ENCODE data around the gene COL4A6.

The COL4A6 gene

GRCh38 chrX:108298165-108298602 lies 140.0 kb downstream of the COL4A6 start:
- H3K9me3 ChIP-seq (ENCODE audit: control insufficient read depth in 5 of 5, low read length in 5 of 5) = no peaks in the 10 kb centered on the region
- no peak overlapping the region for H3K27ac ChIP-seq (ENCODE audit: low read depth, low read length)
- no peak overlapping the region for H3K4me3 ChIP-seq (ENCODE audit: low read depth in 1 of 5, low read length in 5 of 5)
- no peaks in the 10 kb centered on the region for H3K36me3 ChIP-seq (ENCODE audit: control insufficient read depth in 5 of 5, insufficient read depth in 5 of 5, low read length in 5 of 5)
- no peak overlapping the region for H3K9ac ChIP-seq (ENCODE audit: low read length in 5 of 5)
- no peaks in the 10 kb centered on the region for H3K4me1 ChIP-seq (ENCODE audit: control insufficient read depth in 5 of 5, insufficient read depth in 5 of 5, low read length in 5 of 5)
- peaks cover 0 to 17% (median 4%) of the 10 kb centered on the region in 5 donors for H3K27me3 ChIP-seq (ENCODE audit: control insufficient read depth in 5 of 5, insufficient read depth in 4 of 5, low read length in 5 of 5)

- H3K27ac ChIP-seq (ENCODE audit: low read depth, low read length) = no peak overlapping the region
- peaks cover 0 to 4% (median under 1%) of the 10 kb centered on the region in 5 donors for H3K9me3 ChIP-seq (ENCODE audit: control insufficient read depth in 5 of 5, low read length in 5 of 5)
- H3K4me1 ChIP-seq (ENCODE audit: control insufficient read depth in 5 of 5, insufficient read depth in 5 of 5, low read length in 5 of 5) = no peaks in the 10 kb centered on the region
- no peak overlapping the region for H3K9ac ChIP-seq (ENCODE audit: low read length in 5 of 5)
- H3K27me3 ChIP-seq (ENCODE audit: control insufficient read depth in 5 of 5, insufficient read depth in 4 of 5, low read length in 5 of 5) = peaks cover 0 to 17% (median 4%) of the 10 kb centered on the region in 5 donors
- no peaks in the 10 kb centered on the region for H3K36me3 ChIP-seq (ENCODE audit: control insufficient read depth in 5 of 5, insufficient read depth in 5 of 5, low read length in 5 of 5)
- no peak overlapping the region for H3K4me3 ChIP-seq (ENCODE audit: low read depth in 1 of 5, low read length in 5 of 5)
Observed at GRCh38 chrX:108297290-108297689, 140.9 kb downstream of the COL4A6 start.

GRCh38 chrX:108292053-108292452 lies 146.2 kb downstream of the COL4A6 start:
- H3K9me3 ChIP-seq (ENCODE audit: control insufficient read depth in 5 of 5, low read length in 5 of 5) = peaks cover 0 to 9% (median 6%) of the 10 kb centered on the region in 5 donors
- H3K4me1 ChIP-seq (ENCODE audit: control insufficient read depth in 5 of 5, insufficient read depth in 5 of 5, low read length in 5 of 5) = peaks cover 0 to 8% (median 0%) of the 10 kb centered on the region in 5 donors
- no peak overlapping the region for H3K9ac ChIP-seq (ENCODE audit: low read length in 5 of 5)
- peaks cover 0 to 10% (median 2%) of the 10 kb centered on the region in 5 donors for H3K27me3 ChIP-seq (ENCODE audit: control insufficient read depth in 5 of 5, insufficient read depth in 4 of 5, low read length in 5 of 5)
- H3K27ac ChIP-seq (ENCODE audit: low read depth, low read length) = no peak overlapping the region
- H3K4me3 ChIP-seq (ENCODE audit: low read depth in 1 of 5, low read length in 5 of 5) = no peak overlapping the region
- H3K36me3 ChIP-seq (ENCODE audit: control insufficient read depth in 5 of 5, insufficient read depth in 5 of 5, low read length in 5 of 5) = no peaks in the 10 kb centered on the region

- Histone ChIP-seq H3K4me1 (ENCODE audit: control insufficient read depth in 5 of 5, insufficient read depth in 5 of 5, low read length in 5 of 5) (peaks cover 0 to 20% (median 6%) of the 10 kb centered on the region in 5 donors), H3K9me3 (ENCODE audit: control insufficient read depth in 5 of 5, low read length in 5 of 5) (no peaks in the 10 kb centered on the region), H3K4me3 (ENCODE audit: low read depth in 1 of 5, low read length in 5 of 5) (no peak overlapping the region), H3K27ac (ENCODE audit: low read depth, low read length) (no peak overlapping the region), H3K9ac (ENCODE audit: low read length in 5 of 5) (no peak overlapping the region), H3K36me3 (ENCODE audit: control insufficient read depth in 5 of 5, insufficient read depth in 5 of 5, low read length in 5 of 5) (no peaks in the 10 kb centered on the region), H3K27me3 (ENCODE audit: control insufficient read depth in 5 of 5, insufficient read depth in 4 of 5, low read length in 5 of 5) (peaks cover 0 to 11% (median 6%) of the 10 kb centered on the region in 5 donors)
Observed at GRCh38 chrX:108285918-108286317, 152.3 kb downstream of the COL4A6 start.

- Histone ChIP-seq H3K27ac (ENCODE audit: low read depth, low read length) (no peak overlapping the region), H3K9me3 (ENCODE audit: control insufficient read depth in 5 of 5, low read length in 5 of 5) (no peaks in the 10 kb centered on the region), H3K27me3 (ENCODE audit: control insufficient read depth in 5 of 5, insufficient read depth in 4 of 5, low read length in 5 of 5) (peaks cover 0 to 11% (median 6%) of the 10 kb centered on the region in 5 donors), H3K9ac (ENCODE audit: low read length in 5 of 5) (no peak overlapping the region), H3K4me3 (ENCODE audit: low read depth in 1 of 5, low read length in 5 of 5) (no peak overlapping the region), H3K36me3 (ENCODE audit: control insufficient read depth in 5 of 5, insufficient read depth in 5 of 5, low read length in 5 of 5) (no peaks in the 10 kb centered on the region), H3K4me1 (ENCODE audit: control insufficient read depth in 5 of 5, insufficient read depth in 5 of 5, low read length in 5 of 5) (peaks cover 0 to 20% (median 6%) of the 10 kb centered on the region in 5 donors)
Observed at GRCh38 chrX:108285356-108285755, 152.9 kb downstream of the COL4A6 start.

- no peaks in the 10 kb centered on the region for H3K36me3 ChIP-seq (ENCODE audit: control insufficient read depth in 5 of 5, insufficient read depth in 5 of 5, low read length in 5 of 5)
Observed at GRCh38 chrX:108275732-108276131, 162.5 kb downstream of the COL4A6 start.

GRCh38 chrX:108271397-108271787 lies 166.8 kb downstream of the COL4A6 start:
- peaks cover 0 to 7% (median 4%) of the 10 kb centered on the region in 5 donors for H3K27me3 ChIP-seq (ENCODE audit: control insufficient read depth in 5 of 5, insufficient read depth in 4 of 5, low read length in 5 of 5)
- H3K4me3 ChIP-seq (ENCODE audit: low read depth in 1 of 5, low read length in 5 of 5) = no peak overlapping the region
- H3K27ac ChIP-seq (ENCODE audit: low read depth, low read length) = no peak overlapping the region
- no peak overlapping the region for H3K9ac ChIP-seq (ENCODE audit: low read length in 5 of 5)
- H3K4me1 ChIP-seq (ENCODE audit: control insufficient read depth in 5 of 5, insufficient read depth in 5 of 5, low read length in 5 of 5) = peaks cover 0 to 6% (median 0%) of the 10 kb centered on the region in 5 donors
- no peaks in the 10 kb centered on the region for H3K36me3 ChIP-seq (ENCODE audit: control insufficient read depth in 5 of 5, insufficient read depth in 5 of 5, low read length in 5 of 5)
- peaks cover 0 to 7% (median 0%) of the 10 kb centered on the region in 5 donors for H3K9me3 ChIP-seq (ENCODE audit: control insufficient read depth in 5 of 5, low read length in 5 of 5)

More at GRCh38 chrX:108275732-108276131, 162.5 kb downstream of the COL4A6 start:
- Histone ChIP-seq H3K4me1 (ENCODE audit: control insufficient read depth in 5 of 5, insufficient read depth in 5 of 5, low read length in 5 of 5) (peaks cover 0 to 6% (median 0%) of the 10 kb centered on the region in 5 donors), H3K9ac (ENCODE audit: low read length in 5 of 5) (no peak overlapping the region), H3K9me3 (ENCODE audit: control insufficient read depth in 5 of 5, low read length in 5 of 5) (no peaks in the 10 kb centered on the region), H3K4me3 (ENCODE audit: low read depth in 1 of 5, low read length in 5 of 5) (no peak overlapping the region), H3K27me3 (ENCODE audit: control insufficient read depth in 5 of 5, insufficient read depth in 4 of 5, low read length in 5 of 5) (peaks cover 0 to 7% (median 4%) of the 10 kb centered on the region in 5 donors), H3K27ac (ENCODE audit: low read depth, low read length) (no peak overlapping the region)

- Histone ChIP-seq H3K36me3 (ENCODE audit: control insufficient read depth in 5 of 5, insufficient read depth in 5 of 5, low read length in 5 of 5) (no peaks in the 10 kb centered on the region), H3K4me1 (ENCODE audit: control insufficient read depth in 5 of 5, insufficient read depth in 5 of 5, low read length in 5 of 5) (peaks cover 0 to 9% (median 0%) of the 10 kb centered on the region in 5 donors), H3K27me3 (ENCODE audit: control insufficient read depth in 5 of 5, insufficient read depth in 4 of 5, low read length in 5 of 5) (peaks cover 0 to 7% (median 4%) of the 10 kb centered on the region in 5 donors), H3K27ac (ENCODE audit: low read depth, low read length) (no peak overlapping the region), H3K4me3 (ENCODE audit: low read depth in 1 of 5, low read length in 5 of 5) (no peak overlapping the region), H3K9me3 (ENCODE audit: control insufficient read depth in 5 of 5, low read length in 5 of 5) (peaks cover 0 to 7% (median 0%) of the 10 kb centered on the region in 5 donors), H3K9ac (ENCODE audit: low read length in 5 of 5) (no peak overlapping the region)
Observed at GRCh38 chrX:108270739-108271396, 167.4 kb downstream of the COL4A6 start.

GRCh38 chrX:108270280-108270679 lies 167.9 kb downstream of the COL4A6 start:
- Histone ChIP-seq H3K27me3 (ENCODE audit: control insufficient read depth in 5 of 5, insufficient read depth in 4 of 5, low read length in 5 of 5) (peaks cover 0 to 5% (median 3%) of the 10 kb centered on the region in 5 donors), H3K36me3 (ENCODE audit: control insufficient read depth in 5 of 5, insufficient read depth in 5 of 5, low read length in 5 of 5) (no peaks in the 10 kb centered on the region), H3K9me3 (ENCODE audit: control insufficient read depth in 5 of 5, low read length in 5 of 5) (peaks cover 0 to 7% (median 0%) of the 10 kb centered on the region in 5 donors), H3K9ac (ENCODE audit: low read length in 5 of 5) (no peak overlapping the region), H3K4me3 (ENCODE audit: low read depth in 1 of 5, low read length in 5 of 5) (no peak overlapping the region), H3K27ac (ENCODE audit: low read depth, low read length) (no peak overlapping the region), H3K4me1 (ENCODE audit: control insufficient read depth in 5 of 5, insufficient read depth in 5 of 5, low read length in 5 of 5) (peaks cover 0 to 9% (median 0%) of the 10 kb centered on the region in 5 donors)

- H3K36me3 ChIP-seq (ENCODE audit: control insufficient read depth in 5 of 5, insufficient read depth in 5 of 5, low read length in 5 of 5) = no peaks in the 10 kb centered on the region
- H3K27ac ChIP-seq (ENCODE audit: low read depth, low read length) = no peak overlapping the region
Observed at GRCh38 chrX:108268434-108269080, 169.7 kb downstream of the COL4A6 start.

More at GRCh38 chrX:108268434-108269080, 169.7 kb downstream of the COL4A6 start:
- H3K4me3 ChIP-seq (ENCODE audit: low read depth in 1 of 5, low read length in 5 of 5) = no peak overlapping the region
- H3K9me3 ChIP-seq (ENCODE audit: control insufficient read depth in 5 of 5, low read length in 5 of 5) = peaks cover 0 to 7% (median 0%) of the 10 kb centered on the region in 5 donors
- H3K27me3 ChIP-seq (ENCODE audit: control insufficient read depth in 5 of 5, insufficient read depth in 4 of 5, low read length in 5 of 5) = no peaks in the 10 kb centered on the region
- H3K4me1 ChIP-seq (ENCODE audit: control insufficient read depth in 5 of 5, insufficient read depth in 5 of 5, low read length in 5 of 5) = peaks cover 0 to 16% (median 0%) of the 10 kb centered on the region in 5 donors
- H3K9ac ChIP-seq (ENCODE audit: low read length in 5 of 5) = no peak overlapping the region
